22Rv1 (cell line): ENCODE results near the gene MAP4.

ENCODE experiments used
- H3K27ac ChIP-seq: fragments of 450-650 bp; 2 replicates; pipeline ENCODE4 v1.5.1; 2017
- CTCF ChIP-seq: fragments of 450-650 bp; IDR thresholded peaks from 2 replicates; pipeline ENCODE4 v1.5.1; 2017; ENCODE audit warnings: mild to moderate bottlenecking
- ZFX ChIP-seq: fragments of 450-650 bp; IDR thresholded peaks from 2 replicates; pipeline ENCODE4 v1.6.1; 2017; ENCODE audit warnings: antibody characterized with exemption, borderline replicate concordance

Gene MAP4

GRCh38 chr3:47996440-47996839, 19.8 kb downstream of the MAP4 start:
- TF ChIP-seq CTCF (no peak), ZFX (no peak)
- H3K27ac ChIP-seq: no peak overlapping the region

- TF ChIP-seq CTCF (no peak), ZFX (no peak)
- H3K27ac ChIP-seq: no peak overlapping the region
Measured at GRCh38 chr3:47994180-47994579, 22.0 kb downstream of the MAP4 start.

- TF ChIP-seq CTCF (no peak), ZFX (no peak)
- no peak overlapping the region for H3K27ac ChIP-seq
Measured at GRCh38 chr3:47991341-47991740, 24.9 kb downstream of the MAP4 start.

GRCh38 chr3:47989981-47990440, 26.2 kb downstream of the MAP4 start:
- TF ChIP-seq CTCF (peak; percentile 95), ZFX (no peak)
- no peak overlapping the region for H3K27ac ChIP-seq

GRCh38 chr3:47985381-47985780, 30.8 kb downstream of the MAP4 start:
- H3K27ac ChIP-seq: 0 out of 2 replicates have a peak overlapping the region, but pooled peaks have one; percentile 28
- no peak for TF ChIP-seq ZFX
- no peak for TF ChIP-seq CTCF

GRCh38 chr3:47984075-47984728, 32.0 kb downstream of the MAP4 start:
- TF ChIP-seq CTCF: no peak
- no peak for TF ChIP-seq ZFX

GRCh38 chr3:47980795-47981194, 35.4 kb downstream of the MAP4 start:
- TF ChIP-seq ZFX (no peak), CTCF (no peak)
- H3K27ac ChIP-seq: no peak overlapping the region

More at GRCh38 chr3:47984075-47984728, 32.0 kb downstream of the MAP4 start:
- no peak overlapping the region for H3K27ac ChIP-seq
